GM23248 (cell line): Measurements from ENCODE around the gene EPHB6. TPM values are rescaled to one million over a fixed set of nuclear protein-coding genes. Genes with fewer than 3 reads are reported as not detected.

Experiments used
- DNase-seq: peaks from one replicate; pipeline ENCODE4 v3.0.0-alpha.2; 2015
- H2AFZ ChIP-seq: fragments of 200-600 bp; sonication (generic); 2 replicates; pipeline ENCODE4 v1.6.1; 2016; ENCODE audit warnings: antibody characterized with exemption
- H3F3A ChIP-seq: fragments of 200-600 bp; sonication (generic); 2 replicates; pipeline ENCODE4 v1.6.1; 2016; ENCODE audit warnings: mild to moderate bottlenecking, antibody characterized with exemption, mixed run types; ENCODE audit not compliant: insufficient read depth
- H3K27ac ChIP-seq: fragments of 200-600 bp; sonication (generic); 2 replicates; pipeline ENCODE4 v1.5.1; 2016; ENCODE audit warnings: mild to moderate bottlenecking
- H3K27me3 ChIP-seq: fragments of 200-600 bp; sonication (generic); replicated peaks from 2 replicates; pipeline ENCODE4 v1.6.1; 2016; ENCODE audit warnings: mild to moderate bottlenecking; ENCODE audit not compliant: insufficient read depth
- H3K36me3 ChIP-seq: fragments of 200-600 bp; sonication (generic); 2 replicates; pipeline ENCODE4 v1.6.1; 2016; ENCODE audit warnings: low read depth, mild to moderate bottlenecking
- H3K4me1 ChIP-seq: fragments of 200-600 bp; sonication (generic); 2 replicates; pipeline ENCODE4 v1.6.1; 2016; ENCODE audit warnings: mild to moderate bottlenecking; ENCODE audit not compliant: insufficient read depth
- H3K4me2 ChIP-seq: fragments of 200-600 bp; sonication (generic); one replicate; pipeline ENCODE4 v1.6.1; 2016; ENCODE audit warnings: mild to moderate bottlenecking; ENCODE audit not compliant: unreplicated experiment
- H3K4me3 ChIP-seq: fragments of 200-600 bp; sonication (generic); 2 replicates; pipeline ENCODE4 v1.5.1; 2016; ENCODE audit warnings: mild to moderate bottlenecking
- H3K79me2 ChIP-seq: fragments of 200-600 bp; sonication (generic); 2 replicates; pipeline ENCODE4 v1.6.1; 2016; ENCODE audit warnings: mild to moderate bottlenecking; ENCODE audit not compliant: insufficient read depth
- H3K9ac ChIP-seq: fragments of 200-600 bp; sonication (generic); 2 replicates; pipeline ENCODE4 v1.6.1; 2016; ENCODE audit warnings: mild to moderate bottlenecking
- H3K9me2 ChIP-seq: fragments of 200-600 bp; sonication (generic); 2 replicates; pipeline ENCODE4 v1.6.1; 2016; ENCODE audit warnings: mixed run types, mild to moderate bottlenecking, moderate library complexity; ENCODE audit not compliant: insufficient read depth
- H3K9me3 ChIP-seq: fragments of 200-600 bp; sonication (generic); one replicate; pipeline ENCODE4 v1.6.1; 2017; ENCODE audit warnings: low read depth
- H4K20me1 ChIP-seq: fragments of 200-600 bp; sonication (generic); 2 replicates; pipeline ENCODE4 v1.6.0; 2016; ENCODE audit not compliant: insufficient read depth
- EZH2 ChIP-seq: fragments of 200-600 bp; sonication (generic); IDR thresholded peaks from 2 replicates; pipeline ENCODE4 v1.6.1; 2018; ENCODE audit warnings: antibody characterized with exemption, mild to moderate bottlenecking; ENCODE audit not compliant: insufficient read depth, poor library complexity, severe bottlenecking
- EZH2phosphoT487 ChIP-seq: fragments of 200-600 bp; sonication (generic); IDR thresholded peaks from 2 replicates; pipeline ENCODE4 v1.6.1; 2018; ENCODE audit warnings: antibody characterized with exemption, moderate library complexity, mild to moderate bottlenecking, low read depth; ENCODE audit not compliant: insufficient read depth
- WGBS, 2 experiments: methylation state at CpG; one replicate each; pipeline ENCODE4 v1.1.6; 2015 to 2017; ENCODE audit warnings: low lambda C conversion rate in 2 of 2, low coverage in 1 of 2; ENCODE audit errors: missing lambda C conversion rate in 2 of 2; 5-methylcytosine and 5-hydroxymethylcytosine counted together
- in situ Hi-C: fragments of 300-500 bp; cut with MboI; formaldehyde crosslinking; loops from 2 replicates; pipeline ENCODE4 v1.15.0; 2020
- polyA plus RNA-seq: library from polyadenylated mRNA; unstranded; fragments of >200 nt; fragmentation: Nextera tagmentation; extraction: Ambion mirVana; gene quantifications from 2 replicates; pipeline ENCODE4 v1.2.1, GENCODE V29; 2016
- total RNA-seq: library from RNA; depleted of rRNA; stranded (reverse); fragments of >200 nt; shearing (Covaris generic); gene quantifications from 2 replicates; pipeline ENCODE4 v1.2.3, GENCODE V29; 2014

EPHB6 gene
- total and polyA plus RNA-seq, 2 experiments from 2014 or later: 0.11 to 1.2 TPM

GRCh38 chr7:142869434-142869833 lies 14.6 kb downstream of the EPHB6 start:
- H3F3A ChIP-seq: no peaks in the 10 kb centered on the region
- in situ Hi-C loops: no loop called here
- no peak overlapping the region for H3K9ac ChIP-seq
- TF ChIP-seq EZH2phosphoT487 (no peak), EZH2 (no peak)
- DNase-seq: no peak
- WGBS, 2 experiments: 41 to 51% methylated on average over 2 of the region's 2 CpGs
- no peaks in the 10 kb centered on the region for H3K9me2 ChIP-seq
- H3K36me3 ChIP-seq: no peaks in the 10 kb centered on the region
- no peaks in the 10 kb centered on the region for H3K4me1 ChIP-seq
- H3K27ac ChIP-seq: no peak overlapping the region
- H3K9me3 ChIP-seq: no peaks in the 10 kb centered on the region
- no peak overlapping the region for H2AFZ ChIP-seq
- H3K79me2 ChIP-seq: no peaks in the 10 kb centered on the region
- H4K20me1 ChIP-seq: no peaks in the 10 kb centered on the region
- no peak overlapping the region for H3K4me2 ChIP-seq
- H3K27me3 ChIP-seq: no peaks in the 10 kb centered on the region
- H3K4me3 ChIP-seq: no peak overlapping the region

GRCh38 chr7:142870147-142870559 lies 15.3 kb downstream of the EPHB6 start:
- no peak overlapping the region for H3K27ac ChIP-seq

GRCh38 chr7:142870566-142871259 lies 15.8 kb downstream of the EPHB6 start:
- Histone ChIP-seq H3K27ac (no peak overlapping the region), H3K9me2 (no peaks in the 10 kb centered on the region), H3K4me3 (no peak overlapping the region), H3K79me2 (no peaks in the 10 kb centered on the region), H3K27me3 (no peaks in the 10 kb centered on the region), H3K4me2 (no peak overlapping the region), H3K36me3 (no peaks in the 10 kb centered on the region), H2AFZ (no peak overlapping the region), H3K9ac (no peak overlapping the region), H3F3A (no peaks in the 10 kb centered on the region), H3K4me1 (no peaks in the 10 kb centered on the region), H3K9me3 (no peaks in the 10 kb centered on the region), H4K20me1 (no peaks in the 10 kb centered on the region)
- TF ChIP-seq EZH2: no peak
- no peak for TF ChIP-seq EZH2phosphoT487
- in situ Hi-C loops: loop anchor here (10.0 kb wide), 1 partner anchor 344 kb away; no protein-coding TSS in a partner anchor
- no peak for DNase-seq
- WGBS, 2 experiments: 64 to 67% methylated on average over 14 of the region's 14 CpGs

More at GRCh38 chr7:142870147-142870559, 15.3 kb downstream of the EPHB6 start:
- no peak for TF ChIP-seq EZH2
- no peak for TF ChIP-seq EZH2phosphoT487
- no peak overlapping the region for H3K9ac ChIP-seq
- H3K79me2 ChIP-seq: no peaks in the 10 kb centered on the region
- H3K27me3 ChIP-seq: no peaks in the 10 kb centered on the region
- H3K36me3 ChIP-seq: no peaks in the 10 kb centered on the region
- no peaks in the 10 kb centered on the region for H3K9me3 ChIP-seq
- in situ Hi-C loops: loop anchor here (10.0 kb wide), 1 partner anchor 345 kb away; no protein-coding TSS in a partner anchor
- H4K20me1 ChIP-seq: no peaks in the 10 kb centered on the region
- WGBS, 2 experiments: 68 to 76% methylated on average over 8 of the region's 8 CpGs
- H2AFZ ChIP-seq: no peak overlapping the region
- no peak for DNase-seq
- H3K4me2 ChIP-seq: no peak overlapping the region
- no peaks in the 10 kb centered on the region for H3K9me2 ChIP-seq
- no peak overlapping the region for H3K4me3 ChIP-seq
- H3K4me1 ChIP-seq: no peaks in the 10 kb centered on the region
- no peaks in the 10 kb centered on the region for H3F3A ChIP-seq

GRCh38 chr7:142871260-142872105 lies 16.6 kb downstream of the EPHB6 start:
- no peak overlapping the region for H3K4me2 ChIP-seq
- no peak overlapping the region for H3K27ac ChIP-seq
- H3K9me2 ChIP-seq: no peaks in the 10 kb centered on the region
- no peak for DNase-seq
- no peaks in the 10 kb centered on the region for H3K9me3 ChIP-seq
- no peak overlapping the region for H2AFZ ChIP-seq
- no peaks in the 10 kb centered on the region for H4K20me1 ChIP-seq
- H3K27me3 ChIP-seq: no peaks in the 10 kb centered on the region
- H3K36me3 ChIP-seq: no peaks in the 10 kb centered on the region
- H3F3A ChIP-seq: no peaks in the 10 kb centered on the region
- no peaks in the 10 kb centered on the region for H3K79me2 ChIP-seq
- no peak overlapping the region for H3K9ac ChIP-seq
- in situ Hi-C loops: loop anchor here (10.0 kb wide), 1 partner anchor 343 kb away; no protein-coding TSS in a partner anchor
- 71 to 72% methylated on average over 23 of the region's 23 CpGs for WGBS, 2 experiments
- no peaks in the 10 kb centered on the region for H3K4me1 ChIP-seq
- no peak overlapping the region for H3K4me3 ChIP-seq
- TF ChIP-seq EZH2phosphoT487: no peak
- no peak for TF ChIP-seq EZH2
